Esophagus squamous epithelium (tissue), 5 donors: ENCODE measurements around the gene TRERF1. TPM values are rescaled to one million over a fixed set of nuclear protein-coding genes. Genes with fewer than 3 reads are reported as not detected.

ENCODE experiments used
- DNase-seq: peaks from one replicate; lab custom pipeline; 2025; lab: John Stamatoyannopoulos, UW
- H3K27ac ChIP-seq, 4 donors: fragments of 200-600 bp; sonication (generic); one replicate each; pipeline ENCODE4 v1.5.1; 2016 to 2019; ENCODE audit warnings: mild to moderate bottlenecking in 1 of 4
- H3K27me3 ChIP-seq, 4 donors: fragments of 200-600 bp; sonication (generic); 1 replicate in 3 of 4; 2 replicates in 1 of 4; pipeline versions ENCODE4 v1.5.1 to v1.6.0; 2017 to 2021; ENCODE audit warnings: antibody characterized with exemption in 1 of 4
- H3K36me3 ChIP-seq, 3 donors: fragments of 200-600 bp; sonication (generic); one replicate each; pipeline ENCODE4 v1.5.1; 2016 to 2019
- H3K4me1 ChIP-seq, 3 donors: fragments of 200-600 bp; sonication (generic); one replicate each; pipeline ENCODE4 v1.5.1; 2017 to 2019
- H3K4me3 ChIP-seq, 4 donors: fragments of 200-600 bp; sonication (generic); 1 replicate in 3 of 4; 2 replicates in 1 of 4; pipeline ENCODE4 v1.5.1; 2016 to 2019; ENCODE audit warnings: mild to moderate bottlenecking in 2 of 4, moderate library complexity in 1 of 4
- H3K9me3 ChIP-seq, 3 donors: fragments of 200-600 bp; sonication (generic); one replicate each; pipeline ENCODE4 v1.5.1; 2016 to 2019
- POLR2A ChIP-seq, 4 donors: fragments of 450-650 bp; IDR thresholded peaks; one replicate each; pipeline ENCODE4 v1.6.1; 2017; ENCODE audit warnings: antibody characterized with exemption in 4 of 4, mild to moderate bottlenecking in 4 of 4, moderate library complexity in 3 of 4
- WGBS, 2 donors: methylation state at CpG; one replicate each; pipeline ENCODE4 v1.1.5; 2018; 5-methylcytosine and 5-hydroxymethylcytosine counted together
- intact Hi-C: fragments of 100-400 bp; cut with DNase I; formaldehyde crosslinking; loops from one replicate; pipeline ENCODE4 v1.15.0; 2022
- total RNA-seq, 4 donors: library from RNA; depleted of rRNA; stranded (reverse); fragments of >200 nt; gene quantifications; one replicate each; pipeline ENCODE4 v1.1.0, GENCODE V29; 2016
- TF ChIP-seq, protein P1 (sequence below), 6 experiments: fragments of 450-650 bp in 4 of 6; fragments of 200-600 bp in 2 of 6; sonication (generic) in 2 of 6; IDR thresholded peaks; one replicate each; pipeline ENCODE4 v1.5.1; 2016 to 2019; ENCODE audit warnings: antibody characterized with exemption in 6 of 6, mild to moderate bottlenecking in 4 of 6, moderate library complexity in 4 of 6
- donor health status: DM: yes; HTN: yes; CAD: no.

TRERF1 gene
- total RNA-seq, 4 donors from 2014 or later = 5.5 to 13.8 (median 11.5) TPM

DNA sequence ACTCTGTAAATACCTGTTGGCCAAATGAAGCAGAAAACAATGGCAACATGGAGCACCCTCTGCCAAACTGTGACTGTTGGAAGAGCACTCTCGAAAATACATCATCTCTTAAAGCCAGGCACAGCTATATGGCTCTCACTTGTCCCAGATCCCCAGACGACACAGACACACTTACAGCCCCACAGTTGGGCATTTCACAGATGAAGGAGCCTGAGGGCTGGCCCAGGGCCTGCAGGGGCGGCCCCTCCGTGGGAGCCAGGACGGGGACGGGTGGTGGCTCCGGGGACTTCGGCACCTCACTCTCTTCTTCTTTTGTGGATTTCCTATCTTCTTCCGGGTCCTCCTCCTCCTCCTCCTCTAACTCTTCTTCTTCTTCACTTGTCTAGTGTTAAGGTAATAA, 215.7 kb downstream of the TRERF1 start:
- intact Hi-C loops = no loop called here
- WGBS, 2 donors = 77 to 82% methylated on average over 7 to 9 of the region's 9 CpGs
- H3K27ac ChIP-seq = no peak overlapping the region
- H3K27me3 ChIP-seq = no peaks in the 10 kb centered on the region
- no peak overlapping the region for H3K4me3 ChIP-seq
- no peak for DNase-seq
- TF ChIP-seq POLR2A (IDR thresholded peaks at IDR 0.05) = no peak
- TF ChIP-seq, protein P1, sequence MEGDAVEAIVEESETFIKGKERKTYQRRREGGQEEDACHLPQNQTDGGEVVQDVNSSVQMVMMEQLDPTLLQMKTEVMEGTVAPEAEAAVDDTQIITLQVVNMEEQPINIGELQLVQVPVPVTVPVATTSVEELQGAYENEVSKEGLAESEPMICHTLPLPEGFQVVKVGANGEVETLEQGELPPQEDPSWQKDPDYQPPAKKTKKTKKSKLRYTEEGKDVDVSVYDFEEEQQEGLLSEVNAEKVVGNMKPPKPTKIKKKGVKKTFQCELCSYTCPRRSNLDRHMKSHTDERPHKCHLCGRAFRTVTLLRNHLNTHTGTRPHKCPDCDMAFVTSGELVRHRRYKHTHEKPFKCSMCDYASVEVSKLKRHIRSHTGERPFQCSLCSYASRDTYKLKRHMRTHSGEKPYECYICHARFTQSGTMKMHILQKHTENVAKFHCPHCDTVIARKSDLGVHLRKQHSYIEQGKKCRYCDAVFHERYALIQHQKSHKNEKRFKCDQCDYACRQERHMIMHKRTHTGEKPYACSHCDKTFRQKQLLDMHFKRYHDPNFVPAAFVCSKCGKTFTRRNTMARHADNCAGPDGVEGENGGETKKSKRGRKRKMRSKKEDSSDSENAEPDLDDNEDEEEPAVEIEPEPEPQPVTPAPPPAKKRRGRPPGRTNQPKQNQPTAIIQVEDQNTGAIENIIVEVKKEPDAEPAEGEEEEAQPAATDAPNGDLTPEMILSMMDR (IDR thresholded peaks at IDR 0.05) = no peak
- peaks cover 0 to 75% (median 0%) of the 10 kb centered on the region in 3 donors for H3K36me3 ChIP-seq
- H3K4me1 ChIP-seq = peaks cover 5 to 46% (median 9%) of the 10 kb centered on the region in 3 donors
- H3K9me3 ChIP-seq = no peaks in the 10 kb centered on the region

DNA sequence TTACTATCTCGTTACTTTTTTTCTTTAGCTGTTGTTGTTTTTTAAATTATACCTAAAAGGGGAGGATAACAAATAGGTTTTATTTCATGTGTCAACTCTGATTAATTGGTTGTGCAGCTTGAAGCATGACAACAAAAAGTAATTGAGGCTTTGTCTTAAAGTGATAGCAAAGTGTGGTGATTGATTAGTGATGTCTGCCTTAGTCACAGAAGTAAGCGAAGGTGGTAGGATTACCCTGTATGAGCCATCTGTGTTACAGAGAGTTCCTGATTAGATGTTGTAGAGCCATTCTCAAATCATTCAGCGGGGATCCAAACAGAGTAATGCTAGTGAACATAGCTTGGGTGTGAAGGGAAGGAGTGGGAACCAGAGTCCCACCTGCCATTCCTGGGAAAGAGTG, 219.7 kb downstream of the TRERF1 start:
- Histone ChIP-seq H3K27me3 (no peaks in the 10 kb centered on the region), H3K4me1 (peaks cover 0 to 50% (median 2%) of the 10 kb centered on the region in 3 donors), H3K4me3 (no peak overlapping the region), H3K27ac (peak overlapping the region in 2 of 4 donors; percentile 40 to 90), H3K9me3 (no peaks in the 10 kb centered on the region), H3K36me3 (peaks cover 0 to 88% (median 0%) of the 10 kb centered on the region in 3 donors)
- intact Hi-C loops = no loop called here
- WGBS, 2 donors = 80 to 89% methylated on average over 3 of the region's 3 CpGs
- DNase-seq = no peak
- TF ChIP-seq, protein P1 (IDR thresholded peaks at IDR 0.05) = no peak
- TF ChIP-seq POLR2A (IDR thresholded peaks at IDR 0.05) = no peak

DNA sequence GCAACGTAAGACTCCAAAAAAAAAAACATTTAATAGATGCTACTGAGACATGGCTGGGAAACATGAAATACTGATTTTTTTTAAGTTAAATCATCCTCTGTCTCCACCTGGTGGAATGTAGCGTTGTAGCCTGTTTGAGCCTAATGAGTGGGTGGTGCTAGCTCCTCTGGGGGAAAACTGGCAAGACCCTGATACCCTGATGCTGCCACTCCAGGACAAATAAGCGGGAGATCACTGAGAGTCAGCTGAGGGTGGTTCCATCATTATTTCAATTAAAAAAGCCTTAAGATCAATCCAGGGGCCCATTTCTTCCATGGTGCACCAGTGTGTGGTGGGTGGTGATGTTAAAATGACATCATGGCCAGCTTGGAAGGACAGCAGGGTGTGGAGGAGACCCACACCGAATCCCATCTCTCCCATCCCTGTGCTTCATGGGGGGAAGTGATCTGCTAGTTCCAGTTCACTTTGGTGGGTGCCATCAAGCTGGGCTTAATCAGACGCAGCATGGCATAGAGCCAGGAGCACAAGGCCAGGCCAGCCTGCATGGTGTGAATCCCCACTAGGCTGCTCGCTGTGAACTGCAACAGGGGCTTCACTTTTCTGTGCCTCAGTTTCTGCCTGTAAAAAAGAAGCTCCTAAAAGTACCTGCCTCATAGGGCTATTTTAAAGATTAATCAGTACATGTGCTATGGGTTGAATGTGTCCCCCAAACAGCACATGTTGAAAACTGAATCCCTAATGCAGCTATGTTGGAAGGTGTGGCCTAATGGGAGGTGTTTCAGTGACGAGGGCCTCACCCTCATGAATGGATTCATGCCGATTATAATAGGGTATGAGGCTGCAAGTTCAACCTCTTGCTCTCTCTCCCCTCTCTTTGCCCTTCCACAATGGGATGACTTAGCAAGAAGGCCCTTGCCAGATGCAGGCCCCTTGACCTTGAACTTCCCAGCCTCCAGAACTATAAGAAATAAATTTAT, 221.1 kb downstream of the TRERF1 start:
- Histone ChIP-seq H3K27me3 (no peaks in the 10 kb centered on the region), H3K4me1 (peaks cover 0 to 64% (median 14%) of the 10 kb centered on the region in 3 donors), H3K9me3 (no peaks in the 10 kb centered on the region), H3K36me3 (peaks cover 0 to 74% (median 0%) of the 10 kb centered on the region in 3 donors), H3K4me3 (no peak overlapping the region), H3K27ac (peak overlapping the region; percentile 34 to 90 (median 42))
- intact Hi-C loops = no loop called here
- no peak for DNase-seq
- WGBS, 2 donors = 55 to 67% methylated on average over 6 to 8 of the region's 8 CpGs
- TF ChIP-seq POLR2A (IDR thresholded peaks at IDR 0.05) = no peak
- TF ChIP-seq, protein P1 (IDR thresholded peaks at IDR 0.05) = peak in 4 of 6 experiments; percentile 10 to 60 (median 37)

DNA sequence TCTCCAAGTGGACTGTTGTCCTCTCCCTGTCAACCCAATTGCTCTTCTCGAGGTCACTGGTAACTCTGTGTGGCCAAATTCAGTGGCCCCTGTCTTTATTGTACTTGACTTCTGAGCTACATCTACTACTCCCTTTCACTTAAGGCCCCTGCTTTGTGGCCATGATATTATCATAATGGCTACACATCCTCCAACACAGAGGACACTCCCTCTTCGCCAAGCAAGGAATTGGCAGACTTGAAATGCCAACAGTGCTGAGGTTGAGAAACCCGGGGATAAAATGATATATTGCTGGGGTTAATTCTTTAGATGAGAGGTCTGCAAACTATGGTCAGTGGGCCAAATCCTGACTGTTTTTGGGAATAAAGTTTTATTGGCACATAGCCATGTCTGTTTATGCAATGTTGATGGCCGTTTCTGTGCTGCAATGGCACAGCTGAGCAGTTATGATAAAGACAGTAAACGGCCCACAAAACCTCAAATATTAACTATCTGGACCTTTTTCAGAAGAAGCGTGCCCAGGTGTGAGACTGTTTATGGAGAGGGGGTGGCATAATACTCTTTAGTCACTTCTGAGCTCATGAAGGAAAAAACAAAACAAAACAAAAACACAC, 222.1 kb downstream of the TRERF1 start:
- WGBS, 2 donors = 50 to 56% methylated on average over 5 to 6 of the region's 6 CpGs
- intact Hi-C loops = no loop called here
- Histone ChIP-seq H3K36me3 (peaks cover 0 to 64% (median 0%) of the 10 kb centered on the region in 3 donors), H3K4me1 (peaks cover 0 to 74% (median 20%) of the 10 kb centered on the region in 3 donors), H3K27me3 (no peaks in the 10 kb centered on the region), H3K27ac (peak overlapping the region in 2 of 4 donors; percentile 40 to 90), H3K4me3 (no peak overlapping the region), H3K9me3 (no peaks in the 10 kb centered on the region)
- DNase-seq = no peak
- TF ChIP-seq POLR2A (IDR thresholded peaks at IDR 0.05) = no peak
- TF ChIP-seq, protein P1 (IDR thresholded peaks at IDR 0.05) = no peak
